Lung (tissue), 12 donors: ENCODE results near the gene ASPSCR1. TPM values are rescaled to one million over a fixed set of nuclear protein-coding genes. Genes with fewer than 3 reads are reported as not detected.

Experiments used
- ATAC-seq: fragments of 200-7000 bp; cut with Tn5 transposase; one replicate; pipeline ENCODE4 v1.9.1; 2020; ENCODE audit warnings: moderate number of reproducible peaks; ENCODE audit not compliant: insufficient read depth, low FRiP score
- DNase-seq, 3 donors: peaks; one replicate each; pipeline ENCODE4 v3.0.0-alpha.2; 2013 to 2017
- H3K27ac ChIP-seq, 2 donors: one replicate each; pipeline ENCODE4 v1.5.1; 2013; ENCODE audit warnings: mild to moderate bottlenecking in 2 of 2, moderate library complexity in 2 of 2, control low read depth in 1 of 2, inconsistent platforms in 1 of 2, low read depth in 1 of 2, low read length in 1 of 2
- H3K27me3 ChIP-seq, 3 donors: one replicate each; pipeline ENCODE4 v1.5.1; 2013; ENCODE audit warnings: low read length in 2 of 3; ENCODE audit not compliant: control insufficient read depth in 3 of 3, insufficient read depth in 3 of 3
- H3K36me3 ChIP-seq, 4 donors: one replicate each; pipeline ENCODE4 v1.5.1; 2013; ENCODE audit warnings: low read length in 4 of 4, mild to moderate bottlenecking in 1 of 4, moderate library complexity in 1 of 4; ENCODE audit not compliant: control insufficient read depth in 4 of 4, insufficient read depth in 4 of 4
- H3K4me1 ChIP-seq, 5 donors: one replicate each; pipeline ENCODE4 v1.5.1; 2013; ENCODE audit warnings: low read length in 5 of 5, mild to moderate bottlenecking in 2 of 5, moderate library complexity in 1 of 5; ENCODE audit not compliant: control insufficient read depth in 5 of 5, insufficient read depth in 5 of 5
- H3K4me3 ChIP-seq: one replicate; pipeline ENCODE4 v1.5.1; 2013; ENCODE audit warnings: mild to moderate bottlenecking, control low read depth, moderate library complexity
- H3K9ac ChIP-seq, 2 donors: one replicate each; pipeline ENCODE4 v1.5.1; 2013; ENCODE audit warnings: low read length in 2 of 2, control low read depth in 1 of 2; ENCODE audit not compliant: insufficient read depth in 1 of 2
- H3K9me3 ChIP-seq, 4 donors: one replicate each; pipeline ENCODE4 v1.5.1; 2013; ENCODE audit warnings: low read length in 3 of 4, mild to moderate bottlenecking in 1 of 4, moderate library complexity in 1 of 4; ENCODE audit not compliant: control insufficient read depth in 4 of 4, insufficient read depth in 3 of 4
- CTCF ChIP-seq: IDR thresholded peaks from 2 replicates; pipeline ENCODE4 v1.5.1; 2012; ENCODE audit warnings: mild to moderate bottlenecking; ENCODE audit errors: control extremely low read depth, extremely low read depth
- WGBS, 2 donors: extraction: QIAGEN DNeasy Blood & Tissue Kit; methylation state at CpG; one replicate each; pipeline ENCODE4 v1.1.7; 2013; 5-methylcytosine and 5-hydroxymethylcytosine counted together
- polyA plus RNA-seq, 2 donors: library from polyadenylated mRNA; stranded (reverse); fragments of 200-250 nt; gene quantifications; one replicate each; pipeline ENCODE4 v1.2.1, GENCODE V29; 2013
- total RNA-seq, 2 donors: library from RNA; depleted of rRNA in 1 of 2; stranded (reverse); fragments of >200 nt in 1 of 2; gene quantifications; one replicate each; pipeline ENCODE4 v1.2.1, GENCODE V29; 2014 to 2021
- donor health status: control.
- donor health status: control.
- donor health status: Bipolar disorder and iron deficiency.
- donor health status: healthy.
- donor health status: DM: yes; HTN: yes; CAD: no.

The ASPSCR1 gene
- total and polyA plus RNA-seq, 4 donors = 22.9 to 68.6 (median 42.4) TPM

- Histone ChIP-seq H3K27ac (no peak overlapping the region), H3K4me3 (no peak overlapping the region), H3K9me3 (no peaks in the 10 kb centered on the region), H3K27me3 (peaks cover 0 to 7% (median 6%) of the 10 kb centered on the region in 3 donors), H3K36me3 (no peaks in the 10 kb centered on the region), H3K9ac (no peak overlapping the region), H3K4me1 (peaks cover 0 to 3% (median 0%) of the 10 kb centered on the region in 5 donors)
- TF ChIP-seq CTCF = no peak
- ATAC-seq = no peak
- WGBS, 2 donors = 88 to 89% methylated on average over 19 of the region's 19 CpGs
- DNase-seq = no peak
These were observed 23.0 kb upstream of the ASPSCR1 start for GRCh38 chr17:81954131-81955057.

- ATAC-seq (no peak), DNase-seq (no peak)
- Histone ChIP-seq H3K9me3 (no peaks in the 10 kb centered on the region), H3K4me3 (no peak overlapping the region), H3K4me1 (peaks cover 0 to 5% (median 0%) of the 10 kb centered on the region in 5 donors), H3K36me3 (no peaks in the 10 kb centered on the region), H3K9ac (no peak overlapping the region), H3K27me3 (peaks cover 0 to 7% (median 6%) of the 10 kb centered on the region in 3 donors), H3K27ac (no peak overlapping the region)
- 84 to 90% methylated on average over 26 of the region's 26 CpGs for WGBS, 2 donors
- no peak for TF ChIP-seq CTCF
These were observed 22.3 kb upstream of the ASPSCR1 start for GRCh38 chr17:81955058-81955681.

- WGBS, 2 donors = 84 to 92% methylated on average over 13 of the region's 13 CpGs
- TF ChIP-seq CTCF = no peak
- Histone ChIP-seq H3K36me3 (no peaks in the 10 kb centered on the region), H3K9me3 (no peaks in the 10 kb centered on the region), H3K4me1 (peaks cover 0 to 8% (median 0%) of the 10 kb centered on the region in 5 donors), H3K4me3 (no peak overlapping the region), H3K9ac (no peak overlapping the region), H3K27me3 (peaks cover 0 to 7% (median 6%) of the 10 kb centered on the region in 3 donors), H3K27ac (no peak overlapping the region)
- ATAC-seq (no peak), DNase-seq (no peak)
These were observed 21.5 kb upstream of the ASPSCR1 start for GRCh38 chr17:81955756-81956544.
